HCT116 (cell line): ENCODE measurements around the gene GUK1. TPM values are rescaled to one million over a fixed set of nuclear protein-coding genes. Genes with fewer than 3 reads are reported as not detected.

ENCODE experiments used
- ATAC-seq: fragments of 200-7000 bp; cut with Tn5 transposase; 2 replicates; pipeline ENCODE4 v1.9.1; 2020; ENCODE audit warnings: mild to moderate bottlenecking, moderate library complexity
- BruUV-seq: library from RNA; stranded (reverse); fragments of 400-500 nt; replicated peaks from 2 replicates; lab custom pipeline; 2021; lab: Mats Ljungman, UMichigan
- CTCF ChIA-PET: fragments of 300-600 bp; sonication (Branson Sonifier 250); formaldehyde crosslinking; loops from one replicate; lab custom pipeline; 2021; ENCODE audit warnings: antibody characterized with exemption; lab: Charles Lee
- POLR2A ChIA-PET: fragments of 300-600, 350-600 bp; sonication (Branson Sonifier 250); formaldehyde crosslinking; loops from one replicate; lab custom pipeline; 2021; ENCODE audit warnings: antibody characterized with exemption; lab: Charles Lee
- RAD21 ChIA-PET, 2 experiments: fragments of 300-600 bp; sonication (Branson Sonifier 250); formaldehyde crosslinking; loops; one replicate each; lab custom pipeline; 2023; ENCODE audit warnings: low total read pairs in 2 of 2; ENCODE audit not compliant: uncharacterized antibody in 2 of 2, unreplicated experiment in 2 of 2, low non-redundant PET in 1 of 2; lab: Charles Lee
- DNase-seq: peaks from one replicate; pipeline ENCODE4 v3.0.0-alpha.2; 2010; ENCODE audit warnings: low read depth, low spot score
- H2AFZ ChIP-seq: fragments of 200-600 bp; shearing (Covaris generic), sonication (generic); 2 replicates; pipeline ENCODE4 v1.6.1; 2017; ENCODE audit warnings: low read depth, mixed run types, mixed read lengths, antibody characterized with exemption, low read length; ENCODE audit not compliant: poor library complexity, severe bottlenecking
- H3K27ac ChIP-seq: 2 replicates; pipeline ENCODE4 v1.5.1; 2012; ENCODE audit warnings: low read depth, low read length
- H3K27me3 ChIP-seq: fragments of 200-600 bp; sonication (generic); 2 replicates; pipeline ENCODE4 v1.6.1; 2016; ENCODE audit warnings: mixed run types, low read length, mixed read lengths; ENCODE audit not compliant: insufficient read depth
- H3K36me3 ChIP-seq, 2 experiments: fragments of 200-500 bp in 1 of 2; fragments of 200-600 bp in 1 of 2; sonication (Bioruptor generic) in 1 of 2; sonication (generic) in 1 of 2; 2 replicates each; pipeline versions ENCODE4 v1.5.1 to v1.6.1; 2014 to 2016; ENCODE audit warnings: low read length in 2 of 2, inconsistent platforms in 1 of 2, mixed read lengths in 1 of 2, mixed run types in 1 of 2; ENCODE audit not compliant: insufficient read depth in 2 of 2, control insufficient read depth in 1 of 2
- H3K4me1 ChIP-seq, 2 experiments: fragments of 200-600 bp in 1 of 2; sonication (generic) in 1 of 2; 2 replicates each; pipeline versions ENCODE4 v1.5.1 to v1.6.1; 2012 to 2017; ENCODE audit warnings: low read length in 2 of 2, inconsistent platforms in 1 of 2, mild to moderate bottlenecking in 1 of 2, mixed read lengths in 1 of 2, mixed run types in 1 of 2, moderate library complexity in 1 of 2; ENCODE audit not compliant: insufficient read depth in 2 of 2, control insufficient read depth in 1 of 2
- H3K4me2 ChIP-seq: fragments of 200-600 bp; sonication (generic); 2 replicates; pipeline ENCODE4 v1.6.1; 2017; ENCODE audit warnings: mixed run types, low read length, mixed read lengths
- H3K4me3 ChIP-seq, 2 experiments: fragments of 200-600 bp in 1 of 2; sonication (generic) in 1 of 2; replicated peaks in 1 of 2; 2 replicates each; pipeline ENCODE4 v1.5.1; 2011 to 2016; ENCODE audit warnings: low read length in 2 of 2, control low read depth in 1 of 2, low read depth in 1 of 2, mild to moderate bottlenecking in 1 of 2, mixed read lengths in 1 of 2, mixed run types in 1 of 2
- H3K79me2 ChIP-seq: fragments of 200-600 bp; sonication (generic); 2 replicates; pipeline ENCODE4 v1.6.1; 2017; ENCODE audit warnings: mild to moderate bottlenecking, mixed run types, low read length, moderate library complexity, mixed read lengths; ENCODE audit not compliant: insufficient read depth
- H3K9ac ChIP-seq: fragments of 200-600 bp; sonication (generic); 2 replicates; pipeline ENCODE4 v1.6.1; 2016; ENCODE audit warnings: low read length, mixed read lengths
- H3K9me2 ChIP-seq: fragments of 200-600 bp; sonication (generic), shearing (Covaris generic); 2 replicates; pipeline ENCODE4 v1.6.1; 2017; ENCODE audit warnings: mixed run types, mild to moderate bottlenecking, moderate library complexity; ENCODE audit not compliant: insufficient read depth
- H3K9me3 ChIP-seq, 2 experiments: fragments of 200-500 bp in 1 of 2; fragments of 200-600 bp in 1 of 2; sonication (Bioruptor generic) in 1 of 2; sonication (generic) in 1 of 2; 2 replicates each; pipeline ENCODE4 v1.6.1; 2014 to 2017; ENCODE audit warnings: low read length in 2 of 2, mixed read lengths in 2 of 2, inconsistent platforms in 1 of 2, low read depth in 1 of 2, mild to moderate bottlenecking in 1 of 2, mixed run types in 1 of 2, moderate library complexity in 1 of 2; ENCODE audit not compliant: control insufficient read depth in 1 of 2, insufficient read depth in 1 of 2
- H4K20me1 ChIP-seq: fragments of 200-600 bp; sonication (generic), shearing (Covaris generic); 2 replicates; pipeline ENCODE4 v1.6.1; 2017; ENCODE audit warnings: mixed run types, mild to moderate bottlenecking, moderate library complexity; ENCODE audit not compliant: insufficient read depth
- CBX3 ChIP-seq: IDR thresholded peaks from 2 replicates; pipeline ENCODE4 v1.6.1; 2012; ENCODE audit warnings: low read depth
- CEBPB ChIP-seq: IDR thresholded peaks from 2 replicates; pipeline ENCODE4 v1.6.1; 2012; ENCODE audit warnings: low read depth
- CTCF ChIP-seq, 3 experiments: fragments of 200-600 bp in 1 of 3; sonication (generic) in 1 of 3; IDR thresholded peaks in 2 of 3; conservative IDR thresholded peaks in 1 of 3; 2 replicates each; pipeline ENCODE4 v1.5.1; 2012 to 2017; ENCODE audit warnings: low read depth in 2 of 3, low read length in 2 of 3, antibody characterized with exemption in 1 of 3, borderline replicate concordance in 1 of 3, control low read depth in 1 of 3, mild to moderate bottlenecking in 1 of 3, mixed read lengths in 1 of 3, mixed run types in 1 of 3, moderate library complexity in 1 of 3; ENCODE audit not compliant: insufficient read depth in 1 of 3
- EGR1 ChIP-seq: IDR thresholded peaks from 2 replicates; pipeline ENCODE4 v1.6.1; 2012; ENCODE audit warnings: low read depth
- ELF1 ChIP-seq: IDR thresholded peaks from 2 replicates; pipeline ENCODE4 v1.6.1; 2012; ENCODE audit warnings: low read depth, borderline replicate concordance
- EZH2 ChIP-seq: fragments of 200-600 bp; sonication (generic); IDR thresholded peaks from 2 replicates; pipeline ENCODE4 v1.6.1; 2017; ENCODE audit warnings: antibody characterized with exemption, mixed run types
- EZH2phosphoT487 ChIP-seq: fragments of 200-600 bp; IDR thresholded peaks from 2 replicates; pipeline ENCODE4 v1.6.1; 2018; ENCODE audit warnings: antibody characterized with exemption, borderline replicate concordance
- FOSL1 ChIP-seq: IDR thresholded peaks from 2 replicates; pipeline ENCODE4 v1.6.1; 2012; ENCODE audit warnings: low read depth
- JUND ChIP-seq: IDR thresholded peaks from 2 replicates; pipeline ENCODE4 v1.6.1; 2012
- POLR2A ChIP-seq: IDR thresholded peaks from 2 replicates; pipeline ENCODE4 v1.7.0; 2011; ENCODE audit warnings: borderline replicate concordance; ENCODE audit not compliant: insufficient read depth, insufficient read length; ENCODE audit errors: extremely low read depth
- POLR2AphosphoS5 ChIP-seq: IDR thresholded peaks from 2 replicates; pipeline ENCODE4 v1.6.1; 2011; ENCODE audit warnings: mild to moderate bottlenecking, low read depth, low read length, moderate library complexity
- RAD21 ChIP-seq: IDR thresholded peaks from 2 replicates; pipeline ENCODE4 v1.6.1; 2012; ENCODE audit warnings: low read depth, mild to moderate bottlenecking
- REST ChIP-seq: IDR thresholded peaks from 2 replicates; pipeline ENCODE4 v1.6.1; 2012; ENCODE audit warnings: low read depth
- SIN3A ChIP-seq: IDR thresholded peaks from 2 replicates; pipeline ENCODE4 v1.6.1; 2012; ENCODE audit warnings: low read depth
- SP1 ChIP-seq: IDR thresholded peaks from 2 replicates; pipeline ENCODE4 v1.6.1; 2012; ENCODE audit warnings: low read depth
- SRF ChIP-seq: IDR thresholded peaks from 2 replicates; pipeline ENCODE4 v1.6.1; 2012; ENCODE audit warnings: low read depth
- TCF7L2 ChIP-seq: IDR thresholded peaks from 2 replicates; pipeline ENCODE4 v1.7.0; 2011; ENCODE audit warnings: borderline replicate concordance, inconsistent platforms; ENCODE audit not compliant: insufficient read depth, insufficient read length; ENCODE audit errors: extremely low read depth
- ZBTB33 ChIP-seq: IDR thresholded peaks from 2 replicates; pipeline ENCODE4 v1.6.1; 2011; ENCODE audit warnings: mild to moderate bottlenecking, low read length, moderate library complexity; ENCODE audit not compliant: insufficient replicate concordance; ENCODE audit errors: extremely low read depth
- ZFX ChIP-seq: fragments of 450-650 bp; IDR thresholded peaks from 2 replicates; pipeline ENCODE4 v1.6.1; 2017
- ZNF274 ChIP-seq: fragments of 200-500 bp; sonication (Bioruptor generic); IDR thresholded peaks from 2 replicates; pipeline ENCODE4 v1.6.1; 2014; ENCODE audit warnings: mild to moderate bottlenecking, low read depth, low read length, inconsistent platforms
- intact Hi-C: fragments of 100-400 bp; cut with micrococcal nuclease; formaldehyde crosslinking; loops from 2 replicates; pipeline ENCODE4 v1.10.0; 2022
- total RNA-seq: library from RNA; stranded (reverse); gene quantifications from one replicate; pipeline ENCODE4 v1.2.1, GENCODE V29; 2021; ENCODE audit not compliant: unreplicated experiment

Gene GUK1
- total RNA-seq, 1 experiment from 2014 or later: 145 TPM

GRCh38 chr1:228150120-228150460 is 10.0 kb downstream of the GUK1 start:
- Histone ChIP-seq H2AFZ (no peak overlapping the region), H3K4me2 (no peak overlapping the region), H3K27me3 (no peaks in the 10 kb centered on the region), H3K36me3 (0 out of 4 replicates have a peak, but pooled peaks cover 0 to 6% of the 10 kb centered on the region in 2 experiments), H3K9me3 (no peaks in the 10 kb centered on the region), H3K4me1 (peaks cover 3 to 4% of the 10 kb centered on the region in 2 experiments; a peak in 3 of 4 replicates), H3K4me3 (no peak overlapping the region), H3K9ac (no peak overlapping the region), H4K20me1 (no peaks in the 10 kb centered on the region), H3K9me2 (no peaks in the 10 kb centered on the region), H3K79me2 (peaks cover 9% of the 10 kb centered on the region), H3K27ac (no peak overlapping the region)
- ChIA-PET CTCF (no interaction called here), POLR2A (no interaction called here), RAD21 (no interaction called here)
- TF ChIP-seq CEBPB (no peak), JUND (no peak), TCF7L2 (no peak), ZFX (no peak), REST (no peak), POLR2A (no peak), FOSL1 (no peak), CBX3 (no peak), CTCF (IDR thresholded peaks at IDR 0.05 in 2 of 3, conservative IDR thresholded peaks at IDR 0.05 in 1 of 3; ENCODE audit: borderline replicate concordance in 1 of 3, insufficient read depth in 1 of 3, low read depth in 2 of 3, low read length in 2 of 3) (no peak), SIN3A (no peak), EZH2 (no peak), SRF (no peak), ELF1 (no peak), EGR1 (no peak), ZNF274 (no peak), RAD21 (no peak), POLR2AphosphoS5 (no peak), EZH2phosphoT487 (no peak), ZBTB33 (no peak), SP1 (no peak)
- DNase-seq: no peak
- no TSS peak for BruUV-seq
- intact Hi-C loops: no loop called here
- ATAC-seq: no peak
